HEK293T (cell line): ENCODE measurements around the gene RNPEP.

Experiments used
- ARNT ChIP-seq: fragments of 450-650 bp; IDR thresholded peaks from 2 replicates; pipeline ENCODE4 v1.6.1; 2017; ENCODE audit warnings: mild to moderate bottlenecking
- ELF4 ChIP-seq: fragments of 450-650 bp; IDR thresholded peaks from 2 replicates; pipeline ENCODE4 v1.6.1; 2017; ENCODE audit warnings: antibody characterized with exemption
- FOXA1 ChIP-seq: fragments of 450-650 bp; IDR thresholded peaks from 2 replicates; pipeline ENCODE4 v1.6.1; 2016; ENCODE audit warnings: mild to moderate bottlenecking
- FOXM1 ChIP-seq: fragments of 450-650 bp; IDR thresholded peaks from 2 replicates; pipeline ENCODE4 v1.6.1; 2017; ENCODE audit warnings: mild to moderate bottlenecking, borderline replicate concordance
- NFRKB ChIP-seq: fragments of 450-650 bp; IDR thresholded peaks from 2 replicates; pipeline ENCODE4 v1.6.1; 2016; ENCODE audit warnings: mild to moderate bottlenecking, moderate library complexity
- TARDBP ChIP-seq: fragments of 450-650 bp; IDR thresholded peaks from 2 replicates; pipeline ENCODE4 v1.6.1; 2016

GRCh38 chr1:202007805-202008489 lies 25.5 kb downstream of the RNPEP start:
- TF ChIP-seq NFRKB, result no peak
- no peak for TF ChIP-seq FOXA1
- TF ChIP-seq ELF4, result no peak
- TF ChIP-seq TARDBP, result no peak
- TF ChIP-seq ARNT, result no peak
- TF ChIP-seq FOXM1, result no peak
